Thyroid gland (tissue), 4 donors: ENCODE data around the gene MAP2K1. TPM values are rescaled to one million over a fixed set of nuclear protein-coding genes. Genes with fewer than 3 reads are reported as not detected.
"Not testable (repeated sequence)": the region's sequence is repeated elsewhere in the genome, so short reads cannot be mapped to it uniquely, and the experiment has no call there.

Experiments
- DNase-seq, 2 donors: peaks; one replicate each; pipeline ENCODE4 v3.0.0-alpha.2; 2019
- H3K27ac ChIP-seq, 3 donors: fragments of 200-600 bp; sonication (generic); 1 replicate in 2 of 3; 2 replicates in 1 of 3; pipeline ENCODE4 v1.5.1; 2016 to 2019; ENCODE audit warnings: mild to moderate bottlenecking in 1 of 3, moderate library complexity in 1 of 3
- H3K27me3 ChIP-seq: fragments of 200-600 bp; sonication (generic); one replicate; pipeline ENCODE4 v1.5.1; 2019
- H3K36me3 ChIP-seq, 2 donors: fragments of 200-600 bp; sonication (generic); one replicate each; pipeline ENCODE4 v1.5.1; 2016 to 2019
- H3K4me1 ChIP-seq, 2 donors: fragments of 200-600 bp; sonication (generic); one replicate each; pipeline ENCODE4 v1.5.1; 2017 to 2019
- H3K4me3 ChIP-seq, 3 donors: fragments of 200-600 bp; sonication (generic); replicated peaks in 1 of 3; 1 replicate in 2 of 3; 2 replicates in 1 of 3; pipeline ENCODE4 v1.5.1; 2016; ENCODE audit warnings: mild to moderate bottlenecking in 1 of 3
- H3K9me3 ChIP-seq: fragments of 200-600 bp; sonication (generic); one replicate; pipeline ENCODE4 v1.5.1; 2017
- CTCF ChIP-seq, 6 experiments: fragments of 200-600 bp in 3 of 6; fragments of 450-650 bp in 3 of 6; sonication (generic) in 3 of 6; IDR thresholded peaks; one replicate each; pipeline ENCODE4 v1.5.1; 2016 to 2019; ENCODE audit warnings: antibody characterized with exemption in 6 of 6, mild to moderate bottlenecking in 2 of 6, inconsistent platforms in 1 of 6, moderate library complexity in 1 of 6
- POLR2A ChIP-seq, 2 donors: fragments of 450-650 bp; IDR thresholded peaks; one replicate each; pipeline ENCODE4 v1.6.1; 2017; ENCODE audit warnings: antibody characterized with exemption in 2 of 2, mild to moderate bottlenecking in 2 of 2, moderate library complexity in 1 of 2
- WGBS, 2 donors: methylation state at CpG; one replicate each; pipeline ENCODE4 v1.1.5; 2017; 5-methylcytosine and 5-hydroxymethylcytosine counted together
- intact Hi-C: fragments of 100-400 bp; cut with DNase I; formaldehyde crosslinking; loops from one replicate; pipeline ENCODE4 v1.15.1; 2023
- total RNA-seq, 4 donors: library from RNA; depleted of rRNA; stranded (reverse); fragments of >200 nt; gene quantifications; one replicate each; pipeline ENCODE4 v1.2.3, GENCODE V29; 2016

Gene MAP2K1
- total RNA-seq, result 10 to 100 TPM; 18.1 to 25.4 (median 25.3) TPM

GRCh38 chr15:66386204-66387123 lies at the start of gene MAP2K1:
TSS of gene MAP2K1 (plus strand) at chr15:66386912. CDS start at chr15:66387348, 436 bp downstream.
- no peaks in the 10 kb centered on the region for H3K9me3 ChIP-seq
- 8 to 11% methylated on average over 37 to 51 of the region's 69 CpGs for WGBS, 2 donors
- H3K36me3 ChIP-seq, result no peaks in the 10 kb centered on the region
- intact Hi-C loops, result loop anchor here (2.0 kb wide), 1 partner anchor 110 kb away; the partner anchor contains the start of gene SNAPC5
- peak in 5 of 6 experiments; percentile 55 to 79 (median 75) for TF ChIP-seq CTCF (IDR thresholded peaks at IDR 0.05)
- peak in 1 of 2 donors; percentile 89 for TF ChIP-seq POLR2A (IDR thresholded peaks at IDR 0.05)
- H3K4me1 ChIP-seq, result peaks cover 14 to 21% of the 10 kb centered on the region in 2 donors
- DNase-seq, result peak; percentile 98 to 99
- no peaks in the 10 kb centered on the region for H3K27me3 ChIP-seq
- peak within 1 kb of the TSS; percentile 66 to 95 (median 87) for H3K27ac ChIP-seq
- peak within 1 kb of the TSS; percentile 4 to 86 (median 74) for H3K4me3 ChIP-seq

DNA sequence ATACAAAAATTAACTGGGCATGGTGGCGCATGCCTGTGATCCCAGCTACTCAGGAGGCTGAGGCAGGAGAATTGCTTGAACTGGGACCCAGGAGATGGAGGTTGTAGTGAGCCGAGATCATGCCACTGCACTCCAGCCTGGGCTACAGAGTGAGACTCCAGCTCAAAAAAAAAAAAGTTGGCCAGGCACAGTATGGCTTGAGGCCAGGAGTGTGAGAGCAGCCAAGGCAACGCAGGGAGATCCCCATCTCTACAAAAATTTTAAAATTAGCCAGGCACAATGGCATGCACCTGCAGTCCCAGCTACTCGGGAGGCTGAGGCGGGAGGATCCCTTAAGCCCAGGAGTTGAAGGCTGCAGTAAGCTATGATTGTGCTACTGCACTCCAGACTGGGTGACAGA lies 38.2 kb upstream of the MAP2K1 start:
- H3K36me3 ChIP-seq, H3K27me3 ChIP-seq, H3K27ac ChIP-seq, H3K9me3 ChIP-seq, H3K4me1 ChIP-seq, intact Hi-C loops, H3K4me3 ChIP-seq: not testable (repeated sequence)
- WGBS, 2 donors, result 47 to 50% methylated on average over 5 of the region's 5 CpGs
- DNase-seq, result peak in 1 of 2 donors; percentile 6

DNA sequence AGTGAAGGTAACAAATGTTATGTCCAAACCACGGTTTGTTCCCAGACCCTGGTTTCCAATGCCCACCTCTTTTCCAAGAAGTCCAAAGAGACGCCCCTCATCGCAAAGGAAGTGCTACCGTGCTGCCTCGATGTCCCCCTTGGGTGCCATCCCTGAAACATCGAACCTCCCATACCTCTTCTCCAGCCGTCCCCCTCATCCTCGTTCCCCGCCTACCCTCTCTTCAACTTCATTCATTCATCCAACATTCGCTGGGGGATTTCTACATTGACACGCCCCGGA lies 30.7 kb upstream of the MAP2K1 start:
- no peaks in the 10 kb centered on the region for H3K27me3 ChIP-seq
- H3K27ac ChIP-seq, result peak overlapping the region in 2 of 3 donors; percentile 20 to 48
- DNase-seq, result peak in 1 of 2 donors; percentile 3
- intact Hi-C loops, result no loop called here
- H3K36me3 ChIP-seq, result peaks cover 0 to 3% of the 10 kb centered on the region in 2 donors
- no peak for TF ChIP-seq POLR2A (IDR thresholded peaks at IDR 0.05)
- TF ChIP-seq CTCF (IDR thresholded peaks at IDR 0.05), result no peak
- H3K4me3 ChIP-seq, result peak overlapping the region in 2 of 3 donors; percentile 36 to 39
- H3K4me1 ChIP-seq, result peaks cover 0 to 6% of the 10 kb centered on the region in 2 donors
- H3K9me3 ChIP-seq, result no peaks in the 10 kb centered on the region
- WGBS, 2 donors, result 4 to 5% methylated on average over 12 of the region's 12 CpGs

DNA sequence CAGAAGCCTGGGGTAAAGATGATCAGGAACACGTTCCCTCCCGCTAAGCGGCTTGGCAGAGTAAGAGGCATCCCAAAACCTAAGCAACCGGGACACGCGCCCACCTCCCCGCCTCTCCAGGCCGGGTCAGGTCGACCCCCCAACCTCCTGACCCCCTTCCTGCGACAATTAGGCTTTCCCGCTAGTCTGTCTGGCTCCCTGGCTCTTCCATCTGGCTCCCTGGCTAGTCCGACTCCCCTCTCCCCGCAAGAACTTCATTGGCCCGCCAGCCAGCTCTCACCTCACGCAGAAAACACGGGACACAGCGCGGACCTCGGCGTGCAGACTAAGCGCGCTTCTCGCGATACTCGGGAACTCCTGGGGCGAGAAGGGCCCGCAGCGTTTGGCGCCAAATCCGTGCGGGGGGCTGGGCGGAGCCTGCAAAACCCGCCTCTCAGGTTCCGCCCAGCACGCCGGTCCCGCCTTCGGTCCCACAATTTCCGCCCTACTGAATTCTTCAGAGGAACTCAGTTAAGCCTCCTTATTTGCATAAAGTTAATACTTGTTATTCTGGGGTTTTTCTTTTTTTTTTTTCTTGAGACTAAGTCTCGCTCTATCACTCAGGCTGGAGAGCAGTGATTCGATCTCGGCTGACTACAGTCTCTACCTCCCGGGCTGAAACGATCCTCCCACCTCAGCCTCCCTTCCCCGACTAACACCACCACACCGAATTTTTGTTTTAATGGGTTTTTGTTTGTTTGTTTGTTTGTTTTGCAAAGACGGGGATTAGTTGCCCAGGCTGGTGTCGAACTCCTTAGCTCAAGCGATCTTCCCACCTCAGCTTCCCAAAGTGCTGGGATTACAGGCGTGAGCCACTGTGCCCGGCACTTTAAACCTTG lies 30.1 kb upstream of the MAP2K1 start, which contains the start of gene TIPIN:
TSS of gene TIPIN (minus strand) at position 327 of the 878 bp plus-strand sequence. CDS start 3,738 bp downstream, outside the sequence.
- DNase-seq, result peak; percentile 92 to 96
- Histone ChIP-seq H3K4me3 (peak within 1 kb of the TSS; percentile 0 to 39 (median 36)), H3K9me3 (no peaks in the 10 kb centered on the region), H3K4me1 (peaks cover 0 to 6% of the 10 kb centered on the region in 2 donors), H3K27ac (peak within 1 kb of the TSS in 2 of 3 donors; percentile 20 to 48), H3K27me3 (no peaks in the 10 kb centered on the region), H3K36me3 (peaks cover 0 to 2% of the 10 kb centered on the region in 2 donors)
- intact Hi-C loops, result no loop called here
- TF ChIP-seq POLR2A (IDR thresholded peaks at IDR 0.05) (peak in 1 of 2 donors; percentile 54), CTCF (IDR thresholded peaks at IDR 0.05) (no peak)
- WGBS, 2 donors, result 9 to 11% methylated on average over 35 to 42 of the region's 51 CpGs

DNA sequence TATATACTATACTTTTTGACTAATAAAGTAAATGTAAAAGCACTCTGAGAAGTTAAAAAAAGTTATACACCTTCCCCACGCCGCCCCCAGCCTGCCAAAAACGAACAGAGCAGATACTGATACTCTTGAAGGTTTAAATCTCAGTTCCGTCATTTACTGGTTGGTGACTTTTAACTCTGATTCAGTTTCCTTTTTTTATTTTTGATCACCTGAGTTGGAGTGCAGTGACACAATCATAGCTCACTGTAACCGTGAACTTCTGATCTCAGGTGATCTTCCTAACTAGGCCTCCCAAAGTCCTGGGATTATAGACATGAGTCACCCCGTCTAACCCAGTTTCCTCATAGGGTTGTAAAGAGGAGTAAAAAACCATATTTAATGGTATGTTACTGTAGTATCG lies 27.0 kb upstream of the MAP2K1 start:
- no peaks in the 10 kb centered on the region for H3K9me3 ChIP-seq
- intact Hi-C loops, result no loop called here
- no peaks in the 10 kb centered on the region for H3K36me3 ChIP-seq
- H3K27ac ChIP-seq, result no peak overlapping the region
- peaks cover 0 to 6% of the 10 kb centered on the region in 2 donors for H3K4me1 ChIP-seq
- H3K27me3 ChIP-seq, result no peaks in the 10 kb centered on the region
- 88 to 90% methylated on average over 7 of the region's 7 CpGs for WGBS, 2 donors
- TF ChIP-seq POLR2A (IDR thresholded peaks at IDR 0.05), result no peak
- TF ChIP-seq CTCF (IDR thresholded peaks at IDR 0.05), result no peak
- H3K4me3 ChIP-seq, result no peak overlapping the region
- no peak for DNase-seq

GRCh38 chr15:66361745-66362460 lies 24.8 kb upstream of the MAP2K1 start:
- DNase-seq, H3K9me3 ChIP-seq, H3K27ac ChIP-seq, H3K4me3 ChIP-seq, H3K27me3 ChIP-seq, H3K36me3 ChIP-seq, H3K4me1 ChIP-seq, intact Hi-C loops: not testable (repeated sequence)
- WGBS, 2 donors, result 84 to 87% methylated on average over 15 of the region's 15 CpGs
